Vagina (tissue), 2 donors: ENCODE results near the gene ADAMTS6. TPM values are rescaled to one million over a fixed set of nuclear protein-coding genes. Genes with fewer than 3 reads are reported as not detected.
"Not testable (repeated sequence)": the region's sequence is repeated elsewhere in the genome, so short reads cannot be mapped to it uniquely, and the experiment has no call there.

Experiments
- DNase-seq, 2 donors: peaks; one replicate each; pipeline ENCODE4 v3.0.0-alpha.2; 2017; ENCODE audit errors: extremely low spot score in 2 of 2
- H3K27ac ChIP-seq: fragments of 200-600 bp; sonication (generic); one replicate; pipeline ENCODE4 v1.5.1; 2019
- H3K27me3 ChIP-seq: fragments of 200-600 bp; sonication (generic); one replicate; pipeline ENCODE4 v1.5.1; 2019
- H3K36me3 ChIP-seq, 2 donors: fragments of 200-600 bp; sonication (generic); one replicate each; pipeline ENCODE4 v1.5.1; 2017 to 2019
- H3K4me1 ChIP-seq: fragments of 200-600 bp; sonication (generic); one replicate; pipeline ENCODE4 v1.5.1; 2019
- H3K4me3 ChIP-seq, 2 donors: fragments of 200-600 bp; sonication (generic); 1 replicate in 1 of 2; 2 replicates in 1 of 2; pipeline ENCODE4 v1.5.1; 2016 to 2019
- H3K9me3 ChIP-seq: fragments of 200-600 bp; sonication (generic); one replicate; pipeline ENCODE4 v1.5.1; 2019
- CTCF ChIP-seq, 3 experiments: fragments of 450-650 bp in 2 of 3; fragments of 200-600 bp in 1 of 3; sonication (generic) in 1 of 3; IDR thresholded peaks; one replicate each; pipeline ENCODE4 v1.5.1; 2017 to 2019; ENCODE audit warnings: antibody characterized with exemption in 3 of 3, mild to moderate bottlenecking in 2 of 3, moderate library complexity in 2 of 3
- POLR2A ChIP-seq, 2 donors: fragments of 450-650 bp; IDR thresholded peaks; one replicate each; pipeline ENCODE4 v1.6.1; 2017; ENCODE audit warnings: antibody characterized with exemption in 2 of 2, mild to moderate bottlenecking in 2 of 2, moderate library complexity in 2 of 2
- POLR2AphosphoS5 ChIP-seq, 2 donors: sonication (generic); formaldehyde crosslinking; IDR thresholded peaks; one replicate each; pipeline ENCODE4 v1.9.0; 2017; ENCODE audit warnings: antibody characterized with exemption in 2 of 2, mild to moderate bottlenecking in 2 of 2, low read depth in 1 of 2; ENCODE audit not compliant: insufficient read depth in 1 of 2
- intact Hi-C: fragments of 100-400 bp; cut with DNase I; formaldehyde crosslinking; loops from one replicate; pipeline ENCODE4 v1.15.1; 2023
- total RNA-seq: library from RNA; depleted of rRNA; stranded (reverse); fragments of >200 nt; gene quantifications from one replicate; pipeline ENCODE4 v1.2.3, GENCODE V29; 2016

Gene ADAMTS6
- total RNA-seq, 1 donor from 2014 or later = 1.5 TPM

GRCh38 chr5:65184780-65185179 lies 296.9 kb downstream of the ADAMTS6 start:
- intact Hi-C loops = no loop called here
- Histone ChIP-seq H3K4me3 (no peak overlapping the region), H3K27me3 (no peaks in the 10 kb centered on the region), H3K27ac (no peak overlapping the region), H3K4me1 (no peaks in the 10 kb centered on the region), H3K36me3 (no peaks in the 10 kb centered on the region), H3K9me3 (no peaks in the 10 kb centered on the region)
- no peak for DNase-seq
- TF ChIP-seq CTCF (IDR thresholded peaks at IDR 0.05) = no peak

- H3K4me3 ChIP-seq, H3K9me3 ChIP-seq, DNase-seq, H3K36me3 ChIP-seq, H3K27me3 ChIP-seq, H3K27ac ChIP-seq, H3K4me1 ChIP-seq, intact Hi-C loops: not testable (repeated sequence)
These were observed 307.5 kb downstream of the ADAMTS6 start for GRCh38 chr5:65174231-65174630.

- no peaks in the 10 kb centered on the region for H3K9me3 ChIP-seq
- no peak for DNase-seq
- TF ChIP-seq POLR2AphosphoS5 (IDR thresholded peaks at IDR 0.05; ENCODE audit: insufficient read depth in 1 of 2, low read depth in 1 of 2) (no peak), CTCF (IDR thresholded peaks at IDR 0.05) (no peak), POLR2A (IDR thresholded peaks at IDR 0.05) (no peak)
These were observed 308.6 kb downstream of the ADAMTS6 start for GRCh38 chr5:65173130-65173525.

GRCh38 chr5:65172486-65173129 lies 309.1 kb downstream of the ADAMTS6 start:
- Histone ChIP-seq H3K9me3 (no peaks in the 10 kb centered on the region), H3K36me3 (no peaks in the 10 kb centered on the region), H3K4me3 (no peak overlapping the region), H3K27ac (no peak overlapping the region), H3K4me1 (no peaks in the 10 kb centered on the region), H3K27me3 (no peaks in the 10 kb centered on the region)
- intact Hi-C loops = no loop called here
- DNase-seq = no peak
- TF ChIP-seq POLR2A (IDR thresholded peaks at IDR 0.05) (no peak), CTCF (IDR thresholded peaks at IDR 0.05) (no peak), POLR2AphosphoS5 (IDR thresholded peaks at IDR 0.05; ENCODE audit: insufficient read depth in 1 of 2, low read depth in 1 of 2) (no peak)

More at GRCh38 chr5:65173130-65173525, 308.6 kb downstream of the ADAMTS6 start:
- no peak overlapping the region for H3K27ac ChIP-seq
- H3K36me3 ChIP-seq = no peaks in the 10 kb centered on the region
- intact Hi-C loops = no loop called here
- H3K4me1 ChIP-seq = no peaks in the 10 kb centered on the region
- no peaks in the 10 kb centered on the region for H3K27me3 ChIP-seq
- no peak overlapping the region for H3K4me3 ChIP-seq

GRCh38 chr5:65171645-65172044 lies 310.1 kb downstream of the ADAMTS6 start:
- no peak overlapping the region for H3K27ac ChIP-seq
- H3K4me3 ChIP-seq = no peak overlapping the region
- TF ChIP-seq POLR2AphosphoS5 (IDR thresholded peaks at IDR 0.05; ENCODE audit: insufficient read depth in 1 of 2, low read depth in 1 of 2) = no peak
- TF ChIP-seq POLR2A (IDR thresholded peaks at IDR 0.05) = no peak
- TF ChIP-seq CTCF (IDR thresholded peaks at IDR 0.05) = no peak
- intact Hi-C loops = no loop called here
- no peaks in the 10 kb centered on the region for H3K9me3 ChIP-seq
- H3K4me1 ChIP-seq = no peaks in the 10 kb centered on the region
- no peak for DNase-seq
- no peaks in the 10 kb centered on the region for H3K36me3 ChIP-seq
- no peaks in the 10 kb centered on the region for H3K27me3 ChIP-seq
